GDM1 (cell line): ENCODE data around the gene WBP1L.

Source experiments
- DNase-seq: peaks from one replicate; lab custom pipeline; 2025; lab: John Stamatoyannopoulos, UW

Gene WBP1L

GRCh38 chr10:102779680-102780526 lies 36.2 kb downstream of the WBP1L start:
- no peak for DNase-seq

GRCh38 chr10:102780527-102780808 lies 36.7 kb downstream of the WBP1L start:
- DNase-seq: no peak

GRCh38 chr10:102781090-102781920 lies 37.6 kb downstream of the WBP1L start:
- no peak for DNase-seq

GRCh38 chr10:102781921-102782557 lies 38.3 kb downstream of the WBP1L start:
- no peak for DNase-seq

GRCh38 chr10:102782673-102783551 lies 39.2 kb downstream of the WBP1L start:
- DNase-seq: no peak

- DNase-seq: no peak
Measured at GRCh38 chr10:102783568-102783967, 39.8 kb downstream of the WBP1L start.

GRCh38 chr10:102785818-102786217 lies 42.1 kb downstream of the WBP1L start:
- no peak for DNase-seq

GRCh38 chr10:102791754-102792395 lies 48.1 kb downstream of the WBP1L start:
- DNase-seq: no peak

- DNase-seq: no peak
Measured at GRCh38 chr10:102795453-102796406, 52.0 kb downstream of the WBP1L start.

- no peak for DNase-seq
Measured at GRCh38 chr10:102796407-102797176, 52.8 kb downstream of the WBP1L start.

- no peak for DNase-seq
Measured at GRCh38 chr10:102799691-102800471, 56.1 kb downstream of the WBP1L start.

GRCh38 chr10:102800611-102801335 lies 57.0 kb downstream of the WBP1L start:
- no peak for DNase-seq

GRCh38 chr10:102801496-102801895 lies 57.7 kb downstream of the WBP1L start:
- no peak for DNase-seq

GRCh38 chr10:102801978-102802377 lies 58.2 kb downstream of the WBP1L start:
- no peak for DNase-seq

GRCh38 chr10:102802920-102803534 lies 59.3 kb downstream of the WBP1L start:
- no peak for DNase-seq

GRCh38 chr10:102804382-102805055 lies 60.8 kb downstream of the WBP1L start:
- no peak for DNase-seq

GRCh38 chr10:102808380-102808779 lies 64.6 kb downstream of the WBP1L start:
- no peak for DNase-seq
